Globus pallidus (tissue), 1 donor: ENCODE measurements around the gene IRAK1BP1.
"Not testable (repeated sequence)": the region's sequence is repeated elsewhere in the genome, so short reads cannot be mapped to it uniquely, and the experiment has no call there.

Source experiments
- DNase-seq: peaks from one replicate; pipeline ENCODE4 v3.0.0-alpha.2; 2015; ENCODE audit warnings: low spot score

The IRAK1BP1 gene

GRCh38 chr6:78867370-78868040 is at the start of gene IRAK1BP1:
IRAK1BP1 (plus strand) TSS chr6:78867551; CDS start chr6:78867577, 26 bp downstream.
- DNase-seq, result peak; percentile 75

- no peak for DNase-seq
Measured at GRCh38 chr6:78824045-78824444, 43.3 kb upstream of the IRAK1BP1 start.

- no peak for DNase-seq
Measured at GRCh38 chr6:78829407-78829806, 37.9 kb upstream of the IRAK1BP1 start.

- DNase-seq, result no peak
Measured at GRCh38 chr6:78830805-78831204, 36.5 kb upstream of the IRAK1BP1 start.

GRCh38 chr6:78831492-78831891 is 35.9 kb upstream of the IRAK1BP1 start:
- DNase-seq, result no peak

- DNase-seq, result no peak
Measured at GRCh38 chr6:78832091-78832808, 35.1 kb upstream of the IRAK1BP1 start.

- peak; percentile 20 for DNase-seq
Measured at GRCh38 chr6:78835817-78836216, 31.5 kb upstream of the IRAK1BP1 start.

GRCh38 chr6:78836598-78836997 is 30.8 kb upstream of the IRAK1BP1 start:
- no peak for DNase-seq

- no peak for DNase-seq
Measured at GRCh38 chr6:78841111-78841510, 26.2 kb upstream of the IRAK1BP1 start.

- no peak for DNase-seq
Measured at GRCh38 chr6:78842953-78843352, 24.4 kb upstream of the IRAK1BP1 start.

- no peak for DNase-seq
Measured at GRCh38 chr6:78844899-78845298, 22.5 kb upstream of the IRAK1BP1 start.

- DNase-seq, result no peak
Measured at GRCh38 chr6:78845567-78845966, 21.8 kb upstream of the IRAK1BP1 start.

- DNase-seq, result no peak
Measured at GRCh38 chr6:78850621-78851020, 16.7 kb upstream of the IRAK1BP1 start.

GRCh38 chr6:78851156-78851555 is 16.2 kb upstream of the IRAK1BP1 start:
- no peak for DNase-seq

GRCh38 chr6:78854546-78854945 is 12.8 kb upstream of the IRAK1BP1 start:
- peak; percentile 19 for DNase-seq

GRCh38 chr6:78858339-78858938 is 8.9 kb upstream of the IRAK1BP1 start:
- not testable (repeated sequence) for DNase-seq

- DNase-seq, result no peak
Measured at GRCh38 chr6:78861509-78861908, 5.8 kb upstream of the IRAK1BP1 start.

GRCh38 chr6:78863576-78863975 is 3.8 kb upstream of the IRAK1BP1 start:
- DNase-seq, result no peak

GRCh38 chr6:78864957-78865356 is 2.4 kb upstream of the IRAK1BP1 start:
- DNase-seq, result no peak

- no peak for DNase-seq
Measured at GRCh38 chr6:78867020-78867369, 356 bp upstream of the IRAK1BP1 start.

GRCh38 chr6:78868116-78868515 is 765 bp downstream of the IRAK1BP1 start:
- DNase-seq, result no peak

GRCh38 chr6:78875505-78875904 is 8.2 kb downstream of the IRAK1BP1 start:
- DNase-seq, result no peak

GRCh38 chr6:78883651-78884050 is 16.3 kb downstream of the IRAK1BP1 start:
- DNase-seq, result no peak
